Mucosa of stomach (tissue), 1 donor: ENCODE measurements around the gene SOBP.

Experiments used
- H3K27me3 ChIP-seq: one replicate; pipeline ENCODE4 v1.7.0; 2013; ENCODE audit warnings: mild to moderate bottlenecking, low read length; ENCODE audit not compliant: control insufficient read depth, insufficient read depth
- H3K36me3 ChIP-seq: one replicate; pipeline ENCODE4 v1.7.0; 2013; ENCODE audit warnings: low read length; ENCODE audit not compliant: control insufficient read depth, insufficient read depth
- H3K4me1 ChIP-seq: one replicate; pipeline ENCODE4 v1.7.0; 2013; ENCODE audit warnings: mild to moderate bottlenecking, low read length; ENCODE audit not compliant: control insufficient read depth, insufficient read depth
- H3K4me3 ChIP-seq: one replicate; pipeline ENCODE4 v1.7.0; 2013; ENCODE audit warnings: low read length
- H3K9ac ChIP-seq: one replicate; pipeline ENCODE4 v1.7.0; 2013; ENCODE audit warnings: mild to moderate bottlenecking, low read length, moderate library complexity
- H3K9me3 ChIP-seq: one replicate; pipeline ENCODE4 v1.7.0; 2013; ENCODE audit warnings: mild to moderate bottlenecking, low read length, moderate library complexity; ENCODE audit not compliant: control insufficient read depth
- donor health status: Pancreatic carcinoma.

SOBP gene

DNA sequence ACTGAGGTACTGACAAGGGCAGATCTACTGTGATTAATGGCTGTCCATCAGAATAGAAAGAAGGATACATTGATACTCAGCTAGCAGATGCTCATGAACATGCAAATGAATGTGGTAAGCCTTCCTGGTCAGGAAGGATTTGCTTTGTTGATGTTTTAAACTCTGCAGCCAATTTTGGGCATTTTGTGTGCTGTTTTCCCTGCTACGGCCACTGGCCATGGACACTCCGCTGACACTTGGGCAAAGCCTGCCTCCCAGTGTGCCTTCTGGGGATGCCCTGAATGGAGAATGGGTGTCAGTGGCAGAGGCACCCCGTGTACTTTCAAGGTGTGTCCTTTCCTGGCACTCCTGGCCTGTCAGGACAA, 113.1 kb downstream of the SOBP start:
- Histone ChIP-seq H3K4me1 (peaks cover 15% of the 10 kb centered on the region), H3K9ac (no peak overlapping the region), H3K4me3 (no peak overlapping the region), H3K36me3 (no peaks in the 10 kb centered on the region), H3K9me3 (no peaks in the 10 kb centered on the region), H3K27me3 (no peaks in the 10 kb centered on the region)

DNA sequence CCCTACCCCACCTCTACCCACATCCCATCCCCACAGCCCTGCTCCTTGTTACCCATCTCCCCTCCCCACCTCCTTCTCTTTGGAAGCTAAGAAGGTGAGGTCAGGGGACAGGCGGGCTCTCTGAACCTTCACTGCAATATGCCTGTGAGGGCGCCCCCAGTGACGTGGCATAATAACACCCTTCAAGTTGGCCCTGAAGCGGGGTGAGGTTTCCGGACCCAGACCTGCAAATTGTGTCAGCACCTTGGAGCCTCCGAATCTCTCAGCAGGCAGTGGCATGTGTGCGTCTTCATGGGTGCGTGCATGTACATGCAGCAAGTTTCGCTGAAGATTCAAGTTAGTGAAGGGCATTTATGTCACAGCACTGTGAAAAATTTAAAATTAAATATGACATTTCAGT, 114.6 kb downstream of the SOBP start:
- Histone ChIP-seq H3K9ac (no peak overlapping the region), H3K4me1 (peaks cover 15% of the 10 kb centered on the region), H3K4me3 (no peak overlapping the region), H3K27me3 (no peaks in the 10 kb centered on the region), H3K36me3 (no peaks in the 10 kb centered on the region), H3K9me3 (no peaks in the 10 kb centered on the region)

DNA sequence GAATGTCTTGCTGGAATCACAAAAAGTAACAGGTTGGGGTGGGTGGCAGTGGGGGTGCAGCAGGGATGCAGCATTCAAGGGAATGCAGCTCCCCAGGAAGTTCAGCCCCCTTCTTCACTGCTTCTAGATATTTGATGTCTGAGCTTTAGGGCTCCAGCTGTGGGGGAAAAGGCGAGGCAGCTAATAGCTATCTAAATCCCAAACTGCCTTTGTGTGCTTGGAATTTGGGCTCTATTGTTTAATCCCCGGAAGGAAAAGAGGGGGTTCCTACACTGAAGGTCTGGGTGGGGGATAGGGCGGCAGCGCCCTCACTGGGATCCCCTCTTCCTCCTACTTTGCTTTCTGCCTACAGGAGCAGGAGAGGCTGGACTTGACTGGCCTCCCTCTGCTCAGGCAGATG, 116.5 kb downstream of the SOBP start:
- Histone ChIP-seq H3K9ac (no peak overlapping the region), H3K9me3 (no peaks in the 10 kb centered on the region), H3K4me3 (no peak overlapping the region), H3K27me3 (no peaks in the 10 kb centered on the region), H3K36me3 (no peaks in the 10 kb centered on the region), H3K4me1 (peaks cover 15% of the 10 kb centered on the region)

DNA sequence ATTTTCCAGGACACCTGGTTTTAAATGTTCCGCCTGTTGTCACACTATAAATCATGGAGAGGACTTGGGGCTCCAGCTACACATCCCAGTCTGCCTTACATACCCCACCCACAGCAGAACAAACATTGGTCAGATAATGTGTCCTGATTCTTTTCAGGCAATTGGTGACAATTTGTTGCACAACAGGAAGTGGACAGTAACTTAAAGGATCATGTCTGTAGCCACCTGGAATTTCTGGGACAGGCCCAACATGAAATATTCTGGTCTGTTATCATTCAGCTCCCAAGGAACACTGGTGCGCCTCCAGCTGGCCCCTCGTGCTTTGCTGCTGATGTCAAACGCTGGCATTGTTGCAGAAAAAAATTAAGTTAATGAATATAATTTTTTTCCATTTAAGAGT, 117.2 kb downstream of the SOBP start:
- Histone ChIP-seq H3K4me1 (peaks cover 15% of the 10 kb centered on the region), H3K9ac (no peak overlapping the region), H3K27me3 (no peaks in the 10 kb centered on the region), H3K4me3 (no peak overlapping the region), H3K9me3 (no peaks in the 10 kb centered on the region), H3K36me3 (no peaks in the 10 kb centered on the region)

DNA sequence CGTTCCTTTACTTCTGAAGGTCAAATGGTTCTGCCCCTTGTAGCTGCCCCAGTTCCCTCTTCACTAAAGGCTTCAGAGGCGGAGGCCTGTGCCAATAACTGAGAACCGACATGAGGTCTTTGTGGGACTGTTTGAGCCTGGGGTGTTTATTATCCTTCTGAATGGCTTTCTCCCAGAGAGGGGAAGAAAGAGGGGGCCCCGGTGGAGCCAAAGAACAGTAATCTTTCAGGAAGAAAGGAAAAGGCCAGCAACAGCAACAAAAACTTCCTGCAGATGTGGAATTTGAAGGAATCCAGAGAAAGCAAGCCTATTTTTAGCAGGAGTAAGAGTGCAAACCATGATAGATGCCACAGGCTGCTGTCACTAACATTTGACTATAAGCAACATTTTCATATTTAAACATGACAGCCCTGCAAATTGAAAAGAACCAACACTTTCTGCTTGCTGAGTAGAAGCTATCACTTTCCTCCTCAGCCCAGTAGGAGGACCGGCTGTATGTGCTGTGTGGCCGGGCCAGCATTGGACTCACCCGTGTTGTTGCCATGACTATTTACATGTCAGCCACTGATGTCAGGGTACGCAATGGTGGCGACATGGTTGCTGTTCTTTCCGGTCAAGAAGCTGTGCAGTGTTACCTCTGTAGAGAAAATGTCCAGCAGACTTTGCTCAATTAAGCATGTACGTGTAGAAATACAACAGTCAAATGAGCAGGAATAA, 121.3 kb downstream of the SOBP start:
- peaks cover 15% of the 10 kb centered on the region for H3K4me1 ChIP-seq
- H3K4me3 ChIP-seq = no peak overlapping the region
- no peaks in the 10 kb centered on the region for H3K36me3 ChIP-seq

DNA sequence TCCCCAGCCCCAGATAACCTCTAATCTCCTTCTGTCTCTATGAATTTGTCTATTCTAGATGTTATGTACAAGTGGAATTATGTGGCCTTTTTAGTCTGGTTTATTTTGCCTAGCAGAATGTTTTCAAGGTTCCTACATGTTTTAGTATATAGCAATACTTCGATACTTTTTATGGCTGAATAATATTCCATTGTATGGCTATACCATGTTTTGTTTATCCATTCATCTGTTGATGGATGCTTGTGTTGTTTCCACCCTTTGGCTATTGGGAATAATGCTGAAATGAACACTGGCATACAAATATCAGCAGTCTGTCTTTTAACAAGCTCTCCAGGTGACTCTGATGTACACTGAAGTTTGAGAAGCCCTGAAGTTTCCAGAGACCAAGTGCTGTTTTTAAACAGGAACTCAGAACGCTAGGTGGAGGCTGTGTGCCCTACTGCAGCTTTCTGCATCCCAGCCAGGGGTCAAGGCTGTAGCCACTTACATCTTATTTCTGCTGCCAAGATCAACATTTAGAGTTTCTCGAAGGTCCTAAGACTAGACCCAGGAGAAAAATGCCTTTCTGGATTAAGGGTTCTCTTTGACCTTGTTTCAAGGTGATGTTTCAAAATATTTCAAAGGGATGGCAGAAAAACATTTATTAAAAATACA, 123.0 kb downstream of the SOBP start:
- Histone ChIP-seq H3K9me3 (no peaks in the 10 kb centered on the region), H3K9ac (no peak overlapping the region), H3K4me3 (no peak overlapping the region), H3K4me1 (no peaks in the 10 kb centered on the region), H3K36me3 (no peaks in the 10 kb centered on the region), H3K27me3 (no peaks in the 10 kb centered on the region)

More for the DNA sequence above, 121.3 kb downstream of the SOBP start:
- Histone ChIP-seq H3K9ac (no peak overlapping the region), H3K27me3 (no peaks in the 10 kb centered on the region), H3K9me3 (no peaks in the 10 kb centered on the region)

DNA sequence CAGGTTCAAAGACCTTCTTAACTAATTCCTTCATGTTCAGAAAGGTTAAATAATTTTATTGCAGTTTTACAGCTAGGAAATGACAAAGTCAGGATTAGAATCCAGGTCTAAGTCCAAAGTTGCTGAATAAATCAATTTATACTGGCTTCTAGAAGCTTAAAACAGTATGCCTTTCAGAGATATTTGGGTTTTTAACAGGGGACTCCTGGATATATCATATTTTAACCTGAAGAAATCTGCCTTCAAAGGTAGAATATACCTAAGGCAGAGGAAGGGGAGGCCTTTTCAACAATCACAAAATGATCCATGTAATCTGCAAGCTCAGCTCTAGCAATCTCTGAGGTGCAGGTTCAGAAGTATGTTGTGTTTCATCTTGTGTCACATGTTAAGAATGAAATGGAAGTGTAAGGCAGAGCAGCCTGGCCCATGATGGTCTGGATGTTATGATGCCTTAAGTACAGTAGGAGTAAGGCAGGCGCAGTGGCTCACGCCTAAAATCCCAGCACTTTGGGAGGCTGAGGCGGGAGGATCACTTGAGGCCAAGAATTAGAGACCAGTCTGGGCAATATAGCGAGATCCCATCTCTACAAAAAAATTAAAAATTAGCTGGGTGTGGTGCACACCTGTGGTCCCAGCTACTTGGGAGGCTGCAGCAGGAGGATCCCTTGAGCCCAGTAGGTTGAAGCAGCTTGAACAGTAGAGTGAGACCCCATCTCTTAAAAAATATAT, 123.9 kb downstream of the SOBP start:
- H3K9me3 ChIP-seq = no peaks in the 10 kb centered on the region
- H3K4me3 ChIP-seq = no peak overlapping the region
- H3K27me3 ChIP-seq = no peaks in the 10 kb centered on the region
- H3K4me1 ChIP-seq = no peaks in the 10 kb centered on the region
- no peak overlapping the region for H3K9ac ChIP-seq
- H3K36me3 ChIP-seq = no peaks in the 10 kb centered on the region

DNA sequence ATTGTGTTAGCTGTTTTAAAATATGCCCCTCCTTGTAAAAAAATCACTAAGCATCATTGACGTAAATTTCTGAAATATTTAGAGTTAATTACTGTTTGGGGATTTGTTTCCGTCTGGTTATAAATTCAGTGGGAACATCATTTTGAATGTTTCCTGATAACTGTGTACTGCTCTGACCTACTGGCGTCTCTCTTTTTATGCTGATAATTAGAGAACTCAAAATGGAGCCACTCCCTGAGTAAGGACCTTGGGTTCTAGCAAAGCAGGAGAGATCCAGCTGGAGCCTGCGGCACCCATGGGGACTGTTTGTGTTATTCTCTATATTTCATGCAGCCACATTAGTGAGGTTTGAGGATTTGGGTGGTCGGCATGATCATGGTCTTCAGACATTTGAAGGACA, 124.9 kb downstream of the SOBP start:
- Histone ChIP-seq H3K36me3 (no peaks in the 10 kb centered on the region), H3K4me1 (no peaks in the 10 kb centered on the region), H3K9me3 (no peaks in the 10 kb centered on the region)

DNA sequence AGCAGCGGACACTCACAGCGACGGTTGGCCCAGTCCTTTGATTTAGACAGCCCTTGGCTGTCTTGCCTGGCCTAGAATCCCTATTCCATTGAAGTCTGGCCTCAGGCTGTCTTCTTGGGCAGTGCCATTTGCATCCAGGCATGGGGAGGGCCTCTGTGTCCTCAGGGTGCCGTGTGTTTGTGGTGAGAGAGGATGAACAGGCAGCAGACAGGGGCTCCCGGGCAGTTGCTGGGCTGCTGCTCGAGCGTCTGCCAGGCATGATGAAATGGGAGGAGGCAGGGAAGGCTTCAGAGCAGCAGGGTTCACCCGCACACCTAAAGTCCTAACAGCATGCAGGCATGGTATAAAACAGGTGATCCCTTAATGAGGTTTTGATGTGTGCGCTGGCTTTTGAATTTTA, 126.9 kb downstream of the SOBP start:
- no peaks in the 10 kb centered on the region for H3K27me3 ChIP-seq
- H3K4me1 ChIP-seq = peaks cover 8% of the 10 kb centered on the region
- H3K9ac ChIP-seq = no peak overlapping the region
- H3K36me3 ChIP-seq = no peaks in the 10 kb centered on the region
- no peak overlapping the region for H3K4me3 ChIP-seq
- H3K9me3 ChIP-seq = no peaks in the 10 kb centered on the region

More for the DNA sequence above, 124.9 kb downstream of the SOBP start:
- Histone ChIP-seq H3K4me3 (no peak overlapping the region), H3K9ac (no peak overlapping the region), H3K27me3 (no peaks in the 10 kb centered on the region)

DNA sequence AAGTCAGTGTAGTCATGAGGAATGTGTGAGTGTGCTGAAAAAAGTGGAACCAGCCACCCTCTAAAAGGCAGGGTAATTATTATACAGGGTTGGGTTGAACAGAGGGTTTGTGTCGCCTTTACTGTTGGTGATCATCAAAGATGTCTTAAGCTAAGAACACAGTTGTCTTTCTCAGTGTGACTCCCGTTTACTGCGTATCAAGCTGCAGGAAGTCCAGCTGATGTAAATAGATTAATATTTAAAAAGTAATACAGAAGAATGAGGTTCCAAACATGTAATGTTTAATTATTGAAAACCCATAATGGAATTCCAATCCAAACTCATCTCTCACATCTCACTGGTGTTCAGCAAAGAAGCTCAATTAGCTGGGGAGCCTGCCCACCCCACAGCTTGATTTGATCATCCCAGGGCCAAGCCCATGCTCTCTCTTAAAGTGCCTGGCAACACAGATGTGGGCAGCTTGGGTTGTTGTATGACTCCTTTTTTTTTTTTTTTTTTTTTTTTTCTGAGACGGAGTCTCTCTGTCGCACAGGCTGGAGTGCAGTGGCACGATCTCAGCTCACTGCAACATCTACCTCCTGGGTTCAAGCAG, 127.5 kb downstream of the SOBP start:
- Histone ChIP-seq H3K4me3 (no peak overlapping the region), H3K9me3 (no peaks in the 10 kb centered on the region), H3K36me3 (no peaks in the 10 kb centered on the region), H3K27me3 (no peaks in the 10 kb centered on the region), H3K4me1 (peaks cover 8% of the 10 kb centered on the region), H3K9ac (no peak overlapping the region)

DNA sequence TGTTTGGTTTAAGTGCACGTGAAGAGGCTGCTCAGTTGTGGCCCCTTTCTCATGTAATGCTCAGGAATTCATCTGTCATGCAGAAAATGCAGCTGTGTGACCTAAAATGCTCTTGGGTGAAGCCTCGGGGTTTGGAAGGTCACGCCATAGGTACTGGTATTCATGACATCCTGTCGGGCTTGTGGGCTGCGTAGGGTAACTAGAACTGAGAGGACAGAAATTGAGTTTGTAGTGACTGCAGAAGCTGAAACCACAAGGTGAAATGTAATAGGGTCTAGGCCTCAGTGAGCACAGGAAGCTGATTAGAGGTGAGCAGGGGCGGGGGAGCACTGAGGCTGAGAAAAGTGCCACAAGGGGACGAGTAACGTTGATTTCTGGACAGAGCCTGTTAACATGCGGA, 128.8 kb downstream of the SOBP start:
- H3K9ac ChIP-seq = no peak overlapping the region
- H3K36me3 ChIP-seq = no peaks in the 10 kb centered on the region
- no peaks in the 10 kb centered on the region for H3K27me3 ChIP-seq
- peaks cover 8% of the 10 kb centered on the region for H3K4me1 ChIP-seq
- no peaks in the 10 kb centered on the region for H3K9me3 ChIP-seq
- H3K4me3 ChIP-seq = no peak overlapping the region

DNA sequence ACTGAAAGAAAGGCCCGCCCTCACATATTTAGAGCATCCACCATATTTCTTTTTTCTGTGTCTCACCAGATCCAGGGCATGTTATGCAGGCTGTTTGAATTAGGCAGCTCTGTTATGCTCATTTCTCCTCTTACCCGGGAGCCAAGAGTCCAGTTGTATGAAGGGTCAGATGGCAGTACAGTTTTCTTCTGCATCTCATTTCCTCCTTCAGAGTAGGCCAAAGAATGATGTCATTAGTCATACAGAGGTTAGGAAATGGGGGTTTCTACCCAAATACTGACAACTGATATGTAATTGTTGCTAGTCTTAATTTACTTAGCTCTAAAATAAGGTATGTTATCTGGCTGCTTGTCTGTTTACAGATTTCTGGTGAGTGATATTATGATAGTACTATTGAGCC, 130.8 kb downstream of the SOBP start:
- H3K27me3 ChIP-seq = no peaks in the 10 kb centered on the region
- peaks cover 8% of the 10 kb centered on the region for H3K4me1 ChIP-seq
- H3K4me3 ChIP-seq = no peak overlapping the region
- no peaks in the 10 kb centered on the region for H3K9me3 ChIP-seq
- no peak overlapping the region for H3K9ac ChIP-seq
- H3K36me3 ChIP-seq = no peaks in the 10 kb centered on the region
